GM21528 (cell line): Measurements from ENCODE around the gene NGF.
A peak's percentile ranks its signal among the peaks of the same experiment; 100 is the strongest.
"Not testable (repeated sequence)": the region's sequence is repeated elsewhere in the genome, so short reads cannot be mapped to it uniquely, and the experiment has no call there.

Experiments used
- ATAC-seq: cut with Tn5 transposase; IDR thresholded peaks from one replicate; pipeline ENCODE4 v1.9.1; 2021; ENCODE audit warnings: mild to moderate bottlenecking, moderate library complexity; ENCODE audit not compliant: unreplicated experiment, low FRiP score

NGF gene

GRCh38 chr1:115311474-115311989, 26.5 kb downstream of the NGF start:
- ATAC-seq, result no peak

- ATAC-seq, result no peak
Observed at GRCh38 chr1:115310581-115311473, 27.2 kb downstream of the NGF start.

- not testable (repeated sequence) for ATAC-seq
Observed at GRCh38 chr1:115309504-115309903, 28.5 kb downstream of the NGF start.

GRCh38 chr1:115308969-115309368, 29.1 kb downstream of the NGF start:
- ATAC-seq, result no peak

GRCh38 chr1:115307661-115308060, 30.4 kb downstream of the NGF start:
- no peak for ATAC-seq

GRCh38 chr1:115306146-115306545, 31.9 kb downstream of the NGF start:
- no peak for ATAC-seq

- ATAC-seq, result no peak
Observed at GRCh38 chr1:115303364-115303763, 34.7 kb downstream of the NGF start.

- no peak for ATAC-seq
Observed at GRCh38 chr1:115302390-115302961, 35.6 kb downstream of the NGF start.

GRCh38 chr1:115301438-115302020, 36.5 kb downstream of the NGF start:
- no peak for ATAC-seq

- no peak for ATAC-seq
Observed at GRCh38 chr1:115300087-115300876, 37.8 kb downstream of the NGF start.

- no peak for ATAC-seq
Observed at GRCh38 chr1:115299266-115299665, 38.8 kb downstream of the NGF start.

- peak; percentile 89 for ATAC-seq
Observed at GRCh38 chr1:115296981-115297380, 41.1 kb downstream of the NGF start.

GRCh38 chr1:115295904-115296696, 41.9 kb downstream of the NGF start:
- ATAC-seq, result no peak

- no peak for ATAC-seq
Observed at GRCh38 chr1:115293899-115294298, 44.1 kb downstream of the NGF start.

GRCh38 chr1:115293006-115293405, 45.0 kb downstream of the NGF start:
- ATAC-seq, result no peak

- ATAC-seq, result no peak
Observed at GRCh38 chr1:115291741-115292140, 46.3 kb downstream of the NGF start.

GRCh38 chr1:115289940-115290339, 48.1 kb downstream of the NGF start:
- ATAC-seq, result no peak

- no peak for ATAC-seq
Observed at GRCh38 chr1:115288591-115289198, 49.4 kb downstream of the NGF start.

GRCh38 chr1:115286431-115287205, 51.4 kb downstream of the NGF start:
- ATAC-seq, result no peak
